ENCODE results near the gene KLHDC3. TPM values are rescaled to one million over a fixed set of nuclear protein-coding genes. Genes with fewer than 3 reads are reported as not detected.

KLHDC3 gene
- total and polyA plus RNA-seq, 2 of the 13 experiments (the other 11 are each of a cell fraction or from before 2014, with no cell fraction given) = 78.3 to 91.5 TPM

DNA sequence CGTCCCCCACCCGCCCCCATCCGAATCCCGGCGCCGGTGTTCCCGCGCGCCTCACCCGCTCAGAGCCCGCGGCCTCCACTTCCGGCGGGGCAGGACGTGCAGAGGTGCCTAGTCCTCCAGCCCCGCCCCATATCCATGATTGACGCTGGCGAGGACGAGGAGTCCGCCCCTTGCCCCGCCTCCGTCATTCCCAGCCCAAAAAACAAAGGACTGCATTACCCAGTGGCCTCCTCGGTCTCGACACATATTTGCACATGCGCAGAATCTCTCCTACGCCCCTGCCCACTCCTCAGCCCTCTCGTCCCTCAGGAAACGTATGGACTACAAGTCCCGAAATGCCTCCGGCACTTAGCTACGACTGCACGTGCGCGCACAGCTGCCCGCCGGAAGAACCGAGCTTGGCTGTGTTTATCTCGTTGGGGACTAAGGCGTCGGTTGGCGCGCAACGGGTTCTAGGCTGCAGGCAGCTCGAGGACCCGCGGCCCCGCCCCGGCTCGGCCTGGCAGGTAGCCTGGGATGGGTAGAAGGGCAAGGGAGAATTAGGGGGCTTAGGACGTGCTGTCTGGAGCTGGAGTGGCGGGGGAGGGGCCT is at the start of gene KLHDC3, which contains the start of gene MEA1 (continued):
- TF ChIP-seq, protein P1, sequence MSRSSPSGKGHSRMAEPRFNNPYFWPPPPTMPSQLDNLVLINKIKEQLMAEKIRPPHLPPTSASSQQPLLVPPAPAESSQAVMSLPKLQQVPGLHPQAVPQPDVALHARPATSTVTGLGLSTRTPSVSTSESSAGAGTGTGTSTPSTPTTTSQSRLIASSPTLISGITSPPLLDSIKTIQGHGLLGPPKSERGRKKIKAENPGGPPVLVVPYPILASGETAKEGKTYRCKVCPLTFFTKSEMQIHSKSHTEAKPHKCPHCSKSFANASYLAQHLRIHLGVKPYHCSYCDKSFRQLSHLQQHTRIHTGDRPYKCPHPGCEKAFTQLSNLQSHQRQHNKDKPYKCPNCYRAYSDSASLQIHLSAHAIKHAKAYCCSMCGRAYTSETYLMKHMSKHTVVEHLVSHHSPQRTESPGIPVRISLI (CRISPR knock-in tag; IDR thresholded peaks at IDR 0.05; ENCODE audit: borderline replicate concordance) = peak; percentile 74; the same call in 1 of the 2 replicates
- TF ChIP-seq, protein P2, sequence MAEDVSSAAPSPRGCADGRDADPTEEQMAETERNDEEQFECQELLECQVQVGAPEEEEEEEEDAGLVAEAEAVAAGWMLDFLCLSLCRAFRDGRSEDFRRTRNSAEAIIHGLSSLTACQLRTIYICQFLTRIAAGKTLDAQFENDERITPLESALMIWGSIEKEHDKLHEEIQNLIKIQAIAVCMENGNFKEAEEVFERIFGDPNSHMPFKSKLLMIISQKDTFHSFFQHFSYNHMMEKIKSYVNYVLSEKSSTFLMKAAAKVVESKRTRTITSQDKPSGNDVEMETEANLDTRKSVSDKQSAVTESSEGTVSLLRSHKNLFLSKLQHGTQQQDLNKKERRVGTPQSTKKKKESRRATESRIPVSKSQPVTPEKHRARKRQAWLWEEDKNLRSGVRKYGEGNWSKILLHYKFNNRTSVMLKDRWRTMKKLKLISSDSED (CRISPR knock-in tag; IDR thresholded peaks at IDR 0.05) = no peak
- no peak; the same call in 1 of the 2 replicates for TF ChIP-seq ZMYM2 (CRISPR knock-in tag; IDR thresholded peaks at IDR 0.05)
- TF ChIP-seq ZNF816 (CRISPR knock-in tag; IDR thresholded peaks at IDR 0.05; ENCODE audit: borderline replicate concordance) = no peak
- TF ChIP-seq, protein P3, sequence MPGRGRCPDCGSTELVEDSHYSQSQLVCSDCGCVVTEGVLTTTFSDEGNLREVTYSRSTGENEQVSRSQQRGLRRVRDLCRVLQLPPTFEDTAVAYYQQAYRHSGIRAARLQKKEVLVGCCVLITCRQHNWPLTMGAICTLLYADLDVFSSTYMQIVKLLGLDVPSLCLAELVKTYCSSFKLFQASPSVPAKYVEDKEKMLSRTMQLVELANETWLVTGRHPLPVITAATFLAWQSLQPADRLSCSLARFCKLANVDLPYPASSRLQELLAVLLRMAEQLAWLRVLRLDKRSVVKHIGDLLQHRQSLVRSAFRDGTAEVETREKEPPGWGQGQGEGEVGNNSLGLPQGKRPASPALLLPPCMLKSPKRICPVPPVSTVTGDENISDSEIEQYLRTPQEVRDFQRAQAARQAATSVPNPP (CRISPR knock-in tag; IDR thresholded peaks at IDR 0.05) = no peak
- TF ChIP-seq, protein P4, sequence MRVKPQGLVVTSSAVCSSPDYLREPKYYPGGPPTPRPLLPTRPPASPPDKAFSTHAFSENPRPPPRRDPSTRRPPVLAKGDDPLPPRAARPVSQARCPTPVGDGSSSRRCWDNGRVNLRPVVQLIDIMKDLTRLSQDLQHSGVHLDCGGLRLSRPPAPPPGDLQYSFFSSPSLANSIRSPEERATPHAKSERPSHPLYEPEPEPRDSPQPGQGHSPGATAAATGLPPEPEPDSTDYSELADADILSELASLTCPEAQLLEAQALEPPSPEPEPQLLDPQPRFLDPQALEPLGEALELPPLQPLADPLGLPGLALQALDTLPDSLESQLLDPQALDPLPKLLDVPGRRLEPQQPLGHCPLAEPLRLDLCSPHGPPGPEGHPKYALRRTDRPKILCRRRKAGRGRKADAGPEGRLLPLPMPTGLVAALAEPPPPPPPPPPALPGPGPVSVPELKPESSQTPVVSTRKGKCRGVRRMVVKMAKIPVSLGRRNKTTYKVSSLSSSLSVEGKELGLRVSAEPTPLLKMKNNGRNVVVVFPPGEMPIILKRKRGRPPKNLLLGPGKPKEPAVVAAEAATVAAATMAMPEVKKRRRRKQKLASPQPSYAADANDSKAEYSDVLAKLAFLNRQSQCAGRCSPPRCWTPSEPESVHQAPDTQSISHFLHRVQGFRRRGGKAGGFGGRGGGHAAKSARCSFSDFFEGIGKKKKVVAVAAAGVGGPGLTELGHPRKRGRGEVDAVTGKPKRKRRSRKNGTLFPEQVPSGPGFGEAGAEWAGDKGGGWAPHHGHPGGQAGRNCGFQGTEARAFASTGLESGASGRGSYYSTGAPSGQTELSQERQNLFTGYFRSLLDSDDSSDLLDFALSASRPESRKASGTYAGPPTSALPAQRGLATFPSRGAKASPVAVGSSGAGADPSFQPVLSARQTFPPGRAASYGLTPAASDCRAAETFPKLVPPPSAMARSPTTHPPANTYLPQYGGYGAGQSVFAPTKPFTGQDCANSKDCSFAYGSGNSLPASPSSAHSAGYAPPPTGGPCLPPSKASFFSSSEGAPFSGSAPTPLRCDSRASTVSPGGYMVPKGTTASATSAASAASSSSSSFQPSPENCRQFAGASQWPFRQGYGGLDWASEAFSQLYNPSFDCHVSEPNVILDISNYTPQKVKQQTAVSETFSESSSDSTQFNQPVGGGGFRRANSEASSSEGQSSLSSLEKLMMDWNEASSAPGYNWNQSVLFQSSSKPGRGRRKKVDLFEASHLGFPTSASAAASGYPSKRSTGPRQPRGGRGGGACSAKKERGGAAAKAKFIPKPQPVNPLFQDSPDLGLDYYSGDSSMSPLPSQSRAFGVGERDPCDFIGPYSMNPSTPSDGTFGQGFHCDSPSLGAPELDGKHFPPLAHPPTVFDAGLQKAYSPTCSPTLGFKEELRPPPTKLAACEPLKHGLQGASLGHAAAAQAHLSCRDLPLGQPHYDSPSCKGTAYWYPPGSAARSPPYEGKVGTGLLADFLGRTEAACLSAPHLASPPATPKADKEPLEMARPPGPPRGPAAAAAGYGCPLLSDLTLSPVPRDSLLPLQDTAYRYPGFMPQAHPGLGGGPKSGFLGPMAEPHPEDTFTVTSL (CRISPR knock-in tag; IDR thresholded peaks at IDR 0.05; ENCODE audit: borderline replicate concordance) = no peak
- 0 out of 2 replicates have a peak, but pooled peaks have one; percentile 43 for TF ChIP-seq ZNF709 (CRISPR knock-in tag; IDR thresholded peaks at IDR 0.05)
- TF ChIP-seq SMARCC2 (IDR thresholded peaks at IDR 0.05) = no peak
- TF ChIP-seq, protein P5, sequence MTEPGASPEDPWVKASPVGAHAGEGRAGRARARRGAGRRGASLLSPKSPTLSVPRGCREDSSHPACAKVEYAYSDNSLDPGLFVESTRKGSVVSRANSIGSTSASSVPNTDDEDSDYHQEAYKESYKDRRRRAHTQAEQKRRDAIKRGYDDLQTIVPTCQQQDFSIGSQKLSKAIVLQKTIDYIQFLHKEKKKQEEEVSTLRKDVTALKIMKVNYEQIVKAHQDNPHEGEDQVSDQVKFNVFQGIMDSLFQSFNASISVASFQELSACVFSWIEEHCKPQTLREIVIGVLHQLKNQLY (CRISPR knock-in tag; IDR thresholded peaks at IDR 0.05) = peak; percentile 68
- TF ChIP-seq KLF16 (CRISPR knock-in tag; IDR thresholded peaks at IDR 0.05) = peak in 1 of 2 experiments; percentile 56; a peak in 2 of 4 replicates
- TF ChIP-seq ZFP36L2 (CRISPR knock-in tag; IDR thresholded peaks at IDR 0.05) = no peak
- TF ChIP-seq, protein P6, sequence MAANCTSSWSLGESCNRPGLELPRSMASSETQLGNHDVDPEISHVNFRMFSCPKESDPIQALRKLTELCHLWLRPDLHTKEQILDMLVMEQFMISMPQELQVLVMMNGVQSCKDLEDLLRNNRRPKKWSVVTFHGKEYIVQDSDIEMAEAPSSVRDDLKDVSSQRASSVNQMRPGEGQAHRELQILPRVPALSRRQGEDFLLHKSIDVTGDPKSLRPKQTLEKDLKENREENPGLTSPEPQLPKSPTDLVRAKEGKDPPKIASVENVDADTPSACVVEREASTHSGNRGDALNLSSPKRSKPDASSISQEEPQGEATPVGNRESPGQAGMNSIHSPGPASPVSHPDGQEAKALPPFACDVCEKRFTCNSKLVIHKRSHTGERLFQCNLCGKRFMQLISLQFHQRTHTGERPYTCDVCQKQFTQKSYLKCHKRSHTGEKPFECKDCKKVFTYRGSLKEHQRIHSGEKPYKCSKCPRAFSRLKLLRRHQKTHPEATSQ (CRISPR knock-in tag; IDR thresholded peaks at IDR 0.05; ENCODE audit: borderline replicate concordance) = peak; percentile 43; the same call in 1 of the 2 replicates
- TF ChIP-seq ZC3H4 (CRISPR knock-in tag; IDR thresholded peaks at IDR 0.05; ENCODE audit: borderline replicate concordance) = no peak
- no peak for TF ChIP-seq ZNF850 (CRISPR knock-in tag; conservative IDR thresholded peaks at IDR 0.05)
- TF ChIP-seq, protein P7, sequence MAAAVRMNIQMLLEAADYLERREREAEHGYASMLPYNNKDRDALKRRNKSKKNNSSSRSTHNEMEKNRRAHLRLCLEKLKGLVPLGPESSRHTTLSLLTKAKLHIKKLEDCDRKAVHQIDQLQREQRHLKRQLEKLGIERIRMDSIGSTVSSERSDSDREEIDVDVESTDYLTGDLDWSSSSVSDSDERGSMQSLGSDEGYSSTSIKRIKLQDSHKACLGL (CRISPR knock-in tag; IDR thresholded peaks at IDR 0.05) = peak; percentile 50
- TF ChIP-seq SRSF1 (optimal IDR thresholded peaks at IDR 0.05; ENCODE audit: low read depth, low read length) = no peak
- TF ChIP-seq SMAD9 (CRISPR knock-in tag; IDR thresholded peaks at IDR 0.05) = no peak
